Stimulated activated CD8-positive, alpha-beta memory T cell treated with anti-CD3 and anti-CD28 coated beads, Interleukin-2, amount 100 ng/mL, for 48 hours (primary cell): ENCODE measurements around the gene ASB10.

Experiments used
- DNase-seq, 2 donors: peaks; one replicate each; pipeline ENCODE4 v3.0.0-alpha.2; 2020; ENCODE audit warnings: low read depth in 2 of 2

ASB10 gene, protein sequence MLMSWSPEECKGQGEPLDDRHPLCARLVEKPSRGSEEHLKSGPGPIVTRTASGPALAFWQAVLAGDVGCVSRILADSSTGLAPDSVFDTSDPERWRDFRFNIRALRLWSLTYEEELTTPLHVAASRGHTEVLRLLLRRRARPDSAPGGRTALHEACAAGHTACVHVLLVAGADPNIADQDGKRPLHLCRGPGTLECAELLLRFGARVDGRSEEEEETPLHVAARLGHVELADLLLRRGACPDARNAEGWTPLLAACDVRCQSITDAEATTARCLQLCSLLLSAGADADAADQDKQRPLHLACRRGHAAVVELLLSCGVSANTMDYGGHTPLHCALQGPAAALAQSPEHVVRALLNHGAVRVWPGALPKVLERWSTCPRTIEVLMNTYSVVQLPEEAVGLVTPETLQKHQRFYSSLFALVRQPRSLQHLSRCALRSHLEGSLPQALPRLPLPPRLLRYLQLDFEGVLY

DNA sequence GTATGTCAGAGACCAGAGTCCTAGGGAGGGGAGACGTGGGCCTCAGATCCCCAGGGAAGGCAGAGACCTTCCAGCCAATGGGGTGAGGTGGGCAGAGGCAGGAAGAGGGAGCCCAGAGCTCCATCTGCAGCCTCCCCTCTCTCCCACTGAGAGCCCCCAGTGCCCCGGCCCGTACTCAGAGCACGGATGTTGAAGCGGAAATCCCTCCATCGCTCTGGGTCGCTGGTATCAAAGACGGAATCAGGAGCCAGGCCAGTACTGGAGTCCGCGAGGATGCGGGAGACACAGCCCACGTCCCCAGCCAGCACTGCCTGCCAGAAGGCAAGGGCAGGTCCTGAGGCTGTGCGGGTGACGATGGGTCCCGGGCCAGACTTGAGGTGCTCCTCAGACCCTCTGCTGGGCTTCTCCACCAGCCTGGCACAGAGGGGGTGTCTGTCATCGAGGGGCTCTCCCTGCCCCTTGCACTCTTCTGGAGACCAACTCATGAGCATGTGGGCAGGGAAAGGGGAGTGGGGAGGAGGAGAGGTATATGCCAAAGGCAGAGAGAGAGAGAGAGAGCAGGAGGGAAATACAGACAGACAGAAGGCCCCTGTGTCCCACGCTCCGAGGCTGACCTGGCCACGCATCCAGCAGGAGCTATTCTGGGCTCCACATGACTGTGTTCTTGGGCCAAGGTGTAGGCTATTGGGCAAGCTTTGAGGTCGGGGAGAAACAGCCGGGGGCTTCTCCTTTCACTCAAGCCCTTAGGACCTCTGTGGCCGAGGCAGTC lies at the start of gene ASB10:
Gene ASB10, minus strand, starts transcription at position 611 of the 769 bp plus-strand sequence. Its CDS starts 120 bp downstream, at position 491.
- DNase-seq = no peak

DNA sequence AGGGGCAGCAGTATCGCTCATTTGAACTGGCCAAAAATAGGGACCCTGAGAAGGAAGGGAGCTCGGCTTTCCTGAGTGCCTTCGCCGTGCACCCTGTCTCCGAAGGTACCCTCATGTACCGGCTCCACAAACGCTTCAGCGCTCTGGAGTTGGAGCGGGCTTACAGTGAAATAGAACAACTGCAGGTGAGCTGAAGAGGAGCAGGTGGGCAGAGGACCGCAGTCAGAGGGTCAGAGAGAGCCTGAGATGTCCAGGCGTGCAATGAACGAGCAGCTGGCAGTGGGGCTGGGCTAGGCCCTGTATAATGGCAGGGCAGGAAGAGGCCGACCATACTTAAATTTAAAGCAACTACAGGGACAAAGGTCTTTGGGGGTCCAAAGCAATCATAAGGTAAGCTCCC lies 49.4 kb upstream of the ASB10 start:
- no peak for DNase-seq

DNA sequence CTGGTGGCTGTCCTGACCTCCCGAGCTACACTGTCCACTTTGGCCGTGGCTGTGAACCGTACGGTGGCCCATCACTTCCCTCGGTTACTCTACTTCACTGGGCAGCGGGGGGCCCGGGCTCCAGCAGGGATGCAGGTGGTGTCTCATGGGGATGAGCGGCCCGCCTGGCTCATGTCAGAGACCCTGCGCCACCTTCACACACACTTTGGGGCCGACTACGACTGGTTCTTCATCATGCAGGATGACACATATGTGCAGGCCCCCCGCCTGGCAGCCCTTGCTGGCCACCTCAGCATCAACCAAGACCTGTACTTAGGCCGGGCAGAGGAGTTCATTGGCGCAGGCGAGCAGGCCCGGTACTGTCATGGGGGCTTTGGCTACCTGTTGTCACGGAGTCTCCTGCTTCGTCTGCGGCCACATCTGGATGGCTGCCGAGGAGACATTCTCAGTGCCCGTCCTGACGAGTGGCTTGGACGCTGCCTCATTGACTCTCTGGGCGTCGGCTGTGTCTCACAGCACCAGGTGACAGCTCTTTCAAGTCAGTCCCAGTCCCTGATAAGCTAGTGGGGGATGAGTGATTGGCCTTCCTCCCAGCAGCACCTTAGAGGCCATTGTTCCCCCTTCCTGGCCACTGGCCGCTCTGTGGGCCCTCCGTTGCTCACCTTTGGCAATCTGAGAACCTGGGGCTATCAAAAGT lies 48.2 kb upstream of the ASB10 start:
- no peak for DNase-seq

DNA sequence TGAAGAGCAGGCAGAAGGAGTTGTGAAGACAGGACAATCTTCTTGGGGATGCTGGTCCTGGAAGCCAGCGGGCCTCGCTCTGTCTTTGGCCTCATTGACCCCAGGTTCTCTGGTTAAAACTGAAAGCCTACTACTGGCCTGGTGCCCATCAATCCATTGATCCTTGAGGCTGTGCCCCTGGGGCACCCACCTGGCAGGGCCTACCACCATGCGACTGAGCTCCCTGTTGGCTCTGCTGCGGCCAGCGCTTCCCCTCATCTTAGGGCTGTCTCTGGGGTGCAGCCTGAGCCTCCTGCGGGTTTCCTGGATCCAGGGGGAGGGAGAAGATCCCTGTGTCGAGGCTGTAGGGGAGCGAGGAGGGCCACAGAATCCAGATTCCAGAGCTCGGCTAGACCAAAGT lies 46.8 kb upstream of the ASB10 start:
- DNase-seq = no peak

DNA sequence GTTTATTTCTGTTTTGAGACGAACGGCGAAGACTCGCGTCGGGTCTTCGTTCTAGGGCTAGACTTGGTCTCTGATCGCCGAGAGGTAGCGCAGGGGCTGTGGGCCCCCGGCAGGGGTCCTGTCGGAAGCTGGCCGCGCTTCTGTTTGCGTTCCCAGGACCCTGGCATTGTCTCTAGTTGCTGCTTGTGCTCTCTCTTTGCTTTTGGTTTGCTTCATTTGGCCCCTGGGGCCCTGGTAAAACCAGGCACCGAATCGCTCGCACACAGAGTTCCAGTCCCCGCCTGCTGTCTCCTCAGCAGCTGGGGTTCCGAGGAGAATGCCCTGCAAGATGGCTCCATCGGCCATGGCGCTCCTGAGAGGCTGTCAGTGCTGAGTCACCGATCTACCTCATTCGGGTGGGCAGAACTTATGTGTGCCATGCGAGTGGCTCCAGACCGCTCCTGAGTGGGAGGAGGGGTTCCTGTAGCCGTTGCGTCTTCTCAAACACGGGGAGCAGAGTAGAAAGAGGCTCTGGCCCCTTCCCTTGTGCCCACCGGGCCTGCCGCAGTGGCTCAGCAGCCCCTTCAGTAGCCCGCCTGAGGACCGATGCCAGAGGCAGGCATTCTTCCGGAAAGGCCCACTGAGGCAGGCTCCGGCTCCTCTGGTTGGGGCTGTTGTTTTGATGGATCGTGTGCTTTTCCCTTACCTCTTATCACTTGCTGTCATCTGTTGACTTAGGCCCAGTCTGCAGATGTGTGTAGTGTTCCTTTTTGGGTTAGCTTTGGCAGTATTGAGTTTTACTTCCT lies 46.1 kb upstream of the ASB10 start:
- peak; percentile 58 to 71 for DNase-seq

DNA sequence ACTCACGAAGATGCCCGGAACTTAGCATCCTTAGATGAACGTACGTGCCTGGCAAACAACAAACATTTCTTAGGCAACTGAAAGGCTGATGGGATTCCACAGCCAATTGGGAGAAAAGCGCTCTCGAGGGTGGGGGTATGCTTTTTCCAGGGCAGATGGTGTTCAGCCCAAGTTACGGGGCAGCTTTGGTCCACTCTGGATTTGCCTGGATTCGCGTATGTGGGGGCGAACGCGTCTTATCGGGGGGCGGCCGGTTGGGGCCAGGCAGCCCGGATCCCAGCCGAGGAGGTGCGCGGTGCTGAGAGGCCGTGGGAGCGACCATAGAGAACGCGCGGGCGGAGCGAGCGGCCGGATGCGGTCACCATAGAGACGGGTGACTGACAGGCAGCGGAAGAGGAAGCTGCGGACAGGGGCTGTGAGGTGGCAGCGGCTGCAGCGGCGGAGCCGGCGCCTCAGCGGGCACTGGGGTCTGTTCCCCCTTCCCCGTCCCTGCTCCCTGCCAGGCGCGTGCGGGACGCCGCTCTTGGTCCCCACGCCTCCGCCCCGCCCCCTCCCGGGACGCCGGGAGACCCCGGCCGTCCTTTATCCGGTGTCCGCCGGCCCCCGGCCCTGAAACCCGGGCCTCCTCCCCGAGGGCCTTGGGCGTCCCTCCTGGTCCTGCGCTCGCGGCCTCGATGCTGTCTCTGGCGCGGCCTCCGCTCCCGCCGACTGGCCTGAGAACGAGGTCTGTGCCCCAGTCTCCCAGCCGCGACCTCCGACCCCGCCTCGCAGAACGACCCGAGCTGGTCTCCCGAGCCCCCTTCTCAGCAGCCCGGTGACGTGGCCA lies 45.3 kb upstream of the ASB10 start, which contains the start of gene CHPF2:
Gene CHPF2, plus strand, starts transcription at position 393 of the 826 bp plus-strand sequence. CDS start 1,529 bp downstream, outside the sequence.
- DNase-seq = peak; percentile 84 to 91

DNA sequence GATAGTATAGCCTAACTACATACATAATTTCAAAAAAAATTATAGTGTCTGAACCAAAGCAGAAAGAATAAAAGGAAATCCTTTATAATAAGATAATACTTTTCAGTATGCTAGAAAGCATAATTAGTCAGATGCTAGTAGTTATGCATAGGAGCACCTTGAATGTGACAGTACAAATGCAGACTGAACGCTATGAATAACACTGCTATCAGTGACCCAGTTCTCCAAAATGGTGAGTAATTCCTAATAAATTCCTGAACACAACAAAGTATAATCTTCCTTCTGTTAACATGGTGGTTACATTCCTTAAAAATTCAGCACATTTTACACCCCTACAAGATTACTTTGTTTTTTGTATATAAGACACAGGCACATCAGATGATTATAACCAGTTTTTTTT lies 44.0 kb upstream of the ASB10 start:
- DNase-seq = no peak

DNA sequence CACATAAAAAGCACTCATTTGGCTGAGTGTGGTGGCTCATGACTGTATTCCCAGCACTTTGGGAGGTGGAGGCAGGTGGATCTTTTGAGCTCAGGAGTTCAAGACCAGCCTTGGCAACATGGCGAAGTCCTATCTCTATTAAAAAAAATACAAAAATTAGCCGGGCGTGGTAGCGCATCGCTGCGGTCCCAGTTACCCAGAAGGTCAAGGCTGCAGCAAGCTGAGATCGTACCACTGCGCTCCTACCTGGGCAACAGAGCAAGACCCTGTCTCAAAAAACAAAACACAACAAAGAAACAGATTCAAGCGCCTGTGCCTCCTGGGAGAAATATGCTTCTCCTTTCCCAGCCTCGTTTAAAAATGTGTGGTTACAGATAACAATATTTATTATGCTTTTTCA lies 42.2 kb upstream of the ASB10 start:
- DNase-seq = no peak

DNA sequence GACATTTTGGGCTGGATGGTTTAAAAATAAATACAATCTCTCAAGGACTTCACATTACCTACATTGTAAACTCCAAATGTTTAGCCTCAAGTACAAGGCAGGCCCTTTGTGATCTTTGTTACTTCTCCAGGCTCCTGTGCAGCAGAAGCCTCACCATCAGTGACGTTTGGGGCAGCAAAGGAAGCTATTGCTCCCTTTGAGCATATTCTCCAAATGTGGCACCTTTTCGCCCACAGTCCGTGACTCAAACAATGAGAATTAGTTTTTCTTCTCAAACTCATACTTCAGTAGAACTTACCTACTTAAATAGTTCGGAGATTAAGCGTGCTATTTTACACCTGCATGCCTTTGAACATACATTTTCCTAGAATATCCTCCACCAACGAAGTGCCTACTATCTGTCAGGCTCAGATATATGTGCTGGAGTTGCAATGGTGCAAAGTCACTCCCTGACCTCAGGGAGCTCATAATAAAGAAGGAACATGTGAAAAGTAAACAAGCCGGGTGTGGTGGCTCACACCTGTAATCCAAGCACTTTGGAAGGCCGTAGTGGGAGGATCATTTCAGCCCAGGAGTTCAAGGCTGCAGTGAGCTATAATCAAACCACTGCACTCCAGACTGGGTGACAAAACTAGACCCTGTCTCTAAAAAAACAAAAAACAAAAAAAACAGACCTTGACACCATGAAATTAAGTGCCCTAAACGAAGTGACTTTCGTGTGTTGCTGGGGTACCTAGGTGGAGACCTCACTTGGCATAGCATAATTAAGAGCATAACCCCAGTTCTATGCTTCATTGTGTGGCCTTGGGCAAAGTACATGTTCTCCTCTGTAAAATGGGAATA lies 41.2 kb upstream of the ASB10 start:
- no peak for DNase-seq

DNA sequence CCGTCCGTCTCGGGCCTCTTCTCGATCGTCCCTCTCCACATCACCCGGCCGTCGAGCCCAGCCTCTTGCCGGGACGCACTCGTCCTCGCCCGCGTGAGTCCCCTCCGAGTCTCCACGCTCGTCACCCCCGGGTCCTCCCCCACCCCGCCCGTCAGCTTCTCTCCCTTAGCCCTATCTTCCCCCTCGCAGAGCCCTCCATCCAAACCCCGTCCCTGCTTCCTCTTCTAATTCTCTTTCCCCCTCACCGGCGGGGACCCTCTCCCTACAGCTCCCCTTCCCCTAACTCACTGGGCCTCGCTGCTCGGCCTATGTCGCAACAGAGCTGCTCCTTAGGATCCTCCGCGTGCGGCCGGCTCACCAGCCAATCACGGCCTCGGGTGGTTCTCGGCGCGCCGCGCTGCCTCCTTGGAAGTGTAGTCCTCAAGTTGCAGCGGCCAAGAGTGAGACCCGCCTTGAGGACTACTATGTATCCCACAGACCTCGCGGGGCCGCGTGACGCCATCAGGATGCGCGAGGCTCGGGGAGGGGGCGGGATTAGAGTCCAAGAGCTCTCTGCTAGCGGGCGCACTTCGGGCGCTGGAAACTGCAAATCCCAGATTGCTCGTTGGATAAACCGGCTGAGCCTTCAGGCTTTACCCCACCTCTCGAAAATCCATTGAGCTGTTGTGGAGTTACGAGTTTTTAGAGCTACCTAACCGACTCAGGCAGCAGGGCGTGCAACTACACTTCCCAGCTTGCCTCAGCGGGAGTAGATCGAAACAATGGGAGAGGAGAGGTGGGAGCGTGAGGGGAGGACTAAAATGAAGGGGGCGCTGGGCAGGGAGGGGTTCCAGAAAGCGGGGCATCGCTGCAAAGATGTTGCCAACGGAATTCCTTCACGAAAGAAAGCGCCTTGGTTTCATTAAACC lies 40.1 kb upstream of the ASB10 start, which contains the start of gene ABCF2:
Gene ABCF2, minus strand, starts transcription at position 331 of the 908 bp plus-strand sequence. CDS start 747 bp downstream, outside the sequence.
- peak; percentile 98 for DNase-seq

DNA sequence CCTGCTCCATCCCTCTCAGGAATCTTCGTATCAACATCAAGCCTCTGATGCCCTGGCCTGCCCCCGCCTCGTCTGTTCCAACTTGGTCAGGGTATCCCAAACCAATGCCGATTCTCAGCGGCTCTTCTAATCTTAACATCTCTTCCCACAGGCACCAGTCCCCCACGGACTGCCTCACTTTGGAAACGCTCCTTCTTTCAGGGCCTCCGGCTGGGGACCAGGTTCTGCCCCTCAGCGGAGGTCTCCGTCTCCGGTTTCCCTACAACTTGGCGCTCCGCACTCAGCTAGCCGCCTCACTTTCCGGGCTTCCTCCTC lies 39.5 kb upstream of the ASB10 start:
- DNase-seq = no peak

DNA sequence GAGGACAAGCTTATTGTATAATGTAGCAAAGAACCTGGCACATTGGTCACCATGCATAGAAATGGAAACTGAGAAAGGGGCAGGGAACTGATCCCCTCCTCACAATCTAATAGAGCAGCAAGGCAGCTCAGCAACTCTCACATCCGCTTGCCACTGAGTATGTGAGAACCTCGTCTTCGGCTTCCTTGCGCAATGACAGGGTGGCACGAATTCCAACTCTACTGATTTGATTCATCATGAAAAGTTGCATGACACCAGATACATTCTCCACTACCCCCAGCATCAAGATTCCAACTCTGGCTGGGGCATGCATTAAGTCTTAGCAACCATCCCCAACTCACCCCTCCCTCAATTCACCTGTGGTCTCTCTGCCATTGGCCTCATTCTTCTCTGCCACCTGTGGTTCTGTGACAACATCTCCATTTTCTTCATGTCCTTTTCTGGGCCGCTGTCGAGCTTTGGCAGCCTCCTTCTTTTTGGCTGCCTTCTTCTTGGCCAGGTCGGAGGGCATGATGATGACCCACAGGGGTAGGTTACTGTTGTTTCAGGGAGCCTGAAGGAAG lies 39.0 kb upstream of the ASB10 start:
- DNase-seq = no peak

DNA sequence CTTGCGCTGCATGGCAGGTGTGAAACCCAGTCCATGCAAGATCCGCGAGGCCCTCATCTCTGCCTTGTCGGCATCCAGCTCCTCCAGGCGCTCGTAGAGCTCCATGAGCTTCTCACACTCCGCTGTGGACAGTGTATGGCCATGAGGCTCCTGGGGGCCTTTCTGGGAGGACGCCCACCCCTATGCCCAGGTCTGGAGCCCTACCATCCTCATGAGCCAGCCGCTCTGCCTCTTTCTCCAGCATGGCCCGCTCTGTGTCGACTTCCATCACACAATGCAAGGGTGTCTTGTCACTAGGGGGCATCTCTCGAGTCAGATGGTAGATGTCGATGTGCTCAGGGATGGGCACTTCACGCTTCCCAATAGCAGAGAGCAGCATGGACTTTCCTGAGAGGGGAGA lies 36.7 kb upstream of the ASB10 start:
- no peak for DNase-seq

DNA sequence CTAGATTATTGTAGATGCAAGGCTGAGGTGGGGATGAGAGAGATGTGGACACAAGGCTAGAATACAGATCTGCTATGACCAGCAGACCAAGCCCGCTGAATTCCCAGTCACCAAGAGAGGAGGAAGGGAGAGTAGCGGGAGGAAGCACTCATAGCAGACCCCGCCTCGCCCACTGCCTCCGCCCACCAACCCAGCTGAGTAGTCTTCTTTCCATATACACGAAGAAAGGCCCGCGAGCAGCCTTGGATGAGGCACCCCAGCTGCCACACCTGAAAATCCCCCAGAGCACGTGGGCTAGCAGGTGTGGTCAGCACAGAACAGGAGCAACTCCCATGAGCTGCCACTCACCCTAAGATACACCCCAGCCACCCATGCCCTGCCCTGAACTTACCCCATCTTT lies 31.1 kb upstream of the ASB10 start:
- DNase-seq = no peak

DNA sequence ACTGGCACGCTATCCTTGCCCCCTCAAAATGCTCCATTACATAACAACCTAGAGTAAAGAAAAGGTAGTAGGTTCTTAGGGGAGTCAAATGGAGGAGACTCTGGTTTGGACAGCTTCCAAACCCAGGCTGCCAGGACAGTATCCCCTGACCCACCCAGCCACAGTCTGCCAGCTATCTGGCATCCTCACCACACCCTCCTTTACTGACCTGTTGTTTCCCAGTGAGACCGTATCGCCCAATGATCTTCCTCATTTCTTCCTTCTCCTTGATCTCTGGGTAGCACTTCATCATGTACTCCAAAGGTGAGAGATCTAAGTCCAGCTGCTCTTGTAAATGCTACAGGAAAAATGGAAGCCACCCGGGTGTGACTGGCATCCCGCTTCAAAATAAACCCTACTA lies 28.3 kb upstream of the ASB10 start:
- no peak for DNase-seq

DNA sequence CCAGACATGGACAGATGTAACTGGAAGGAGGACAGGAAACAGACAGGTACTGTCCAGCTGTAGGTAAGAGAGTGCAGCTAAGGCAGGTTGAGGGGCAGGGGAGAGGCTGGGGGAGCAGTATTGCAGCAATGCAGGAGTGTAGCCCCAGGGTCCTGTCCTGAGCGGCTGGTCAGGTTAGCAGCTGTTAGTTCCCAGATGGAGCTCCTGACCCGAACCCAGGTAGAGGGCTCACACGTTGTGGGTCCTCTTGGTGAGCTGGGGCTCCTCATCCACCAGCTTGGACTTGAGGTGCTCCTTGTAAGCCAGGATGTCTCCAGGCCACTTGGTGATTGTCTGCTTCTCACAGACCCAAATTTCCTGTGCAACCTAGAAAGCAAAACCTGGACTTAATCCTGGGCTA lies 26.8 kb upstream of the ASB10 start:
- no peak for DNase-seq

DNA sequence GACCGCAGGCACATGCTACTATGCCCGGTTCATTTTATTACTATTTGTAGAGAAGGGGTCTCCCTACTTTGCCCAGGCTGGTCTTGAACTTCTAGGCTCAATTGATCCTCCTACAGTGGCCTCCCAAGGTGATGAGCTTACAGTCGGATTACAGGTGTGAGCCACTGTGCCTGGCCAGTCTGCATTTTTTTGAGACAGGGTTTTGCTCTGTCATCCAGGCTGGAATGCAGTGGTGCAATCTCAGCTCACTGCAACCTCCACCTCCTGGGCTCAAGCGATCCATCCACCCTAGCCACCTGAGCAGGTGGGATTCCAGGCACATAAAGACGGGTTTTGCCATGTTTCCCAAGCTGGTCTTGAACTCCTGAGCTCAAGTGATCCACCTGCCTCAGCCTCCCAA lies 25.6 kb upstream of the ASB10 start:
- no peak for DNase-seq

DNA sequence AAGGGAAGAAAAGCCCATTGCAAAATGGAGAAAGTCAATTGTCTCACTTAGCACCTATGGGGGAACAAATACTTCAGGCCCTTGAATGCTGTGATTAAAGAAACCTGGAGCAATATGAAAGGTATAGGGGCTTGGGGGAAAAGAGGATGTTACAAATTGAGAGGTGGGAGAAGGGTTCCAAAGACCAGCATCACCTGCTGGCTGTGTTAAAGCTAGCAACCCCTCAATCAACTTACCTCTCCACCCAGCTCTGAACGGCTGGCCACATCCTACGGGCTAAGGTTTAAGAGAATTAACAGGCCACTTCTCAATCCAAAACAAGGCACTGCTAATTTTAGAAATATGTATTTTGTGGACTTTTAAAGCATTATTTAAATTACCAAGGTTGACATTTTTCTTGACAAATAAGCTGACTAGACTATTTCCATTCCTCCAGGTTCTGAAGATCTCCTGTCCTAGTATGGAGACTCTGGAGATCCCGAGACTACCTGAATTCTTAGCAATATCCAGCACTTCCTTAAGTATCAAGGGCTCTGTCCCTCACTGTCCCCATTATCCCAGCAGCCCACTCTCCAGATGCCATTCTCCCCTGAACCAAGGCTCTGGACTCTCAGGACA lies 24.2 kb upstream of the ASB10 start:
- no peak for DNase-seq
